EL (cell line): ENCODE measurements around the gene ATP5PD.

ENCODE experiments used
- DNase-seq: peaks from one replicate; pipeline ENCODE4 v3.0.0-alpha.2; 2016

The ATP5PD gene

DNA sequence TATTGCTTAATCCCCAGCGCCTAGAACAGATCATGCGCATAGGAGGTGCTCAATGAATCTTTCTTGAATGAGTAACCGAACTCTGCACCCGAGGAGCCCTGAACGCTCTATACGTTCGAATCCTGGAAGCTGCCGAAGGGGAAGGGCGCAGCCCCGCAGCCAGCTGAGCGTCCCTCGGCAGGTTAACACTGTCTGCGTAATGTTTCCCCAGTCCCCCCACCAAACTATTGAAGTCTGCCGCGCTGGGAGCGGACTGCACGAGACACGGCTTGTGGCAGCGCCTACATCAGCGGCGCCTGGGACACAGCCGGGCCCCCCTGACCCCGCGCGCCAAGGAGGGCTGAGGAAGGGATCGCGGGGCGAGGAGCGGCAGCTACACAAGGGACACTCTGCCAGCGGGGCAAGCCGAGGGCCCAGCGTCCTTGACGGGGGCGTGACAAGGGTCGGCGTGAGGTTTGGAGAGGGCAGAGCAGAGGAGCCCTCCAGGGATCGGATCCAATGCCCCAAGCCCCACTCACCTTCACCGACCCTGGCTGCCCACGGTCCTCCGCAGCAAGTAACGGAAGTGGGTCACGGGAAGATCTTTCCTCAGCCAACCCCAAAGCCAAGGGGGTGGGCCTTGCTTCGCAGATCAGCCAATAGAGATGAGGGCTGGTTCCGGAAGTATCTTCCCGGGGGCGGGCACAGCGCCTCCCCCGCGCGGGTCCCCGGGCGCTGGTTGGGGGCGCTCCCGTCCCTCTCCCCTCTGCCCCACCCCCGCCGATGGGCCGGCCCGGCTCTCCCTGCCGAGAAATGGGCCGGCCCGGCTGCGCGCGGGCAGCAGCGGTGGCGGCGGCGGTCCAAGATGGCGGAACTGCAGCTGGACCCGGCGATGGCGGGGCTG, at the start of gene ATP5PD, which contains the start of gene KCTD2:
Gene ATP5PD (minus strand): TSS at position 563 of the 883 bp plus-strand sequence. CDS start 4,319 bp downstream, outside the sequence.
Gene KCTD2 (plus strand): TSS at position 819 of the 883 bp plus-strand sequence. CDS start 26 bp downstream, at position 845.
- DNase-seq = peak; percentile 98

DNA sequence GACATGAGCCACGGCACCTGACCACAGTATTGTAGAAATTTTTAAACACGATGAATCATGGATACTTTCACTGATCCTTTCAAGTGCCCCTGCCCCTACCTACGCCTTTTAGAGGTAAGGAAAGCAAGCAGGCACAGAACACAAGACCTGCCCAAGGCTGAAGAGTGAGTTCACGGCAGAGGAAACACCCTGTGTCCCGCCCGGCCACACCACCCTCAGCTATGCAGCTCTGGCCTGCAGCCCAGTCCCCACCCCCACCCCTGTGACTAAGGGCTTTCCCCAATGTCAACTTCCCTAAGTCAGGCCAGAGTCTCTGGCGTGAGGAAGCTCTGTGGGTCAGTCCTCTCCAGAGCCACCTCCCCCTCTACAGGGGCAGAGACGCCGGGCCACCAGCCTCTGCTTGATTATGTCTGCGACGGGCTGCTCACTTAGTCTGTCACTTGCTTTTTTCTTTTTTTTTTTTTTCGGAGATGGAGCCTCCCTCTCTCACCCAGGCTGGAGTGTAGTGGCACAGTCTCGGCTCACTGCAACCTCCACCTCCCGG, 49.4 kb upstream of the ATP5PD start:
- DNase-seq = peak; percentile 89

- DNase-seq = no peak
These were observed 48.2 kb upstream of the ATP5PD start for GRCh38 chr17:75094871-75095399.

DNA sequence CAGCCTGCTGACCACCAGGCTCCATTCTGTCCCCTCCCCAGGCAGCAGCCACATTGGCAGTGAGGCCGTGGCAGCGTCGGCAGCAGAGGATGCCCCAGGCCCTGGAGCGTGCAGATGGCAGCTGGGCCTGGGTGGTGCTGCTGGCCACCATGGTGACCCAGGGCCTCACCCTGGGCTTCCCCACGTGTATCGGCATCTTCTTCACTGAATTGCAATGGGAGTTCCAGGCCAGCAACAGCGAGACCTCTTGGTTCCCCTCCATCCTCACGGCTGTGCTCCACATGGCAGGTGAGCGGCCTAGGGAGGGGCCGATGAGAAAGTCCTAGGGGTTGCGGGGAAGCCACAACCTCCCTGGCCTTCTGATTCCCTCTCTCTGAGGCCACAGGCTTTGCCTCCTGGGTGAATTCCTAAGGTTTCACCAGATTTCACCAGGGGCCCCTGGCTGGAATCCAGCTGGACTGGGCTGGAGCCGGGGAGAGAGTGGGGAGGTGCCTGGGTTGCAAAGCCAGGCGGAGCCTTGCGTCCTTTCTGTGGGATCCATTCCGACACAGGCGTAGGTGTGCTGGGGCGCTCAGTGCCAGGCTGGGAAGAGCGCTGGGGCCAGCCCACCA, 46.9 kb upstream of the ATP5PD start:
- DNase-seq = no peak

GRCh38 chr17:75091855-75092327, 45.1 kb upstream of the ATP5PD start:
- no peak for DNase-seq

DNA sequence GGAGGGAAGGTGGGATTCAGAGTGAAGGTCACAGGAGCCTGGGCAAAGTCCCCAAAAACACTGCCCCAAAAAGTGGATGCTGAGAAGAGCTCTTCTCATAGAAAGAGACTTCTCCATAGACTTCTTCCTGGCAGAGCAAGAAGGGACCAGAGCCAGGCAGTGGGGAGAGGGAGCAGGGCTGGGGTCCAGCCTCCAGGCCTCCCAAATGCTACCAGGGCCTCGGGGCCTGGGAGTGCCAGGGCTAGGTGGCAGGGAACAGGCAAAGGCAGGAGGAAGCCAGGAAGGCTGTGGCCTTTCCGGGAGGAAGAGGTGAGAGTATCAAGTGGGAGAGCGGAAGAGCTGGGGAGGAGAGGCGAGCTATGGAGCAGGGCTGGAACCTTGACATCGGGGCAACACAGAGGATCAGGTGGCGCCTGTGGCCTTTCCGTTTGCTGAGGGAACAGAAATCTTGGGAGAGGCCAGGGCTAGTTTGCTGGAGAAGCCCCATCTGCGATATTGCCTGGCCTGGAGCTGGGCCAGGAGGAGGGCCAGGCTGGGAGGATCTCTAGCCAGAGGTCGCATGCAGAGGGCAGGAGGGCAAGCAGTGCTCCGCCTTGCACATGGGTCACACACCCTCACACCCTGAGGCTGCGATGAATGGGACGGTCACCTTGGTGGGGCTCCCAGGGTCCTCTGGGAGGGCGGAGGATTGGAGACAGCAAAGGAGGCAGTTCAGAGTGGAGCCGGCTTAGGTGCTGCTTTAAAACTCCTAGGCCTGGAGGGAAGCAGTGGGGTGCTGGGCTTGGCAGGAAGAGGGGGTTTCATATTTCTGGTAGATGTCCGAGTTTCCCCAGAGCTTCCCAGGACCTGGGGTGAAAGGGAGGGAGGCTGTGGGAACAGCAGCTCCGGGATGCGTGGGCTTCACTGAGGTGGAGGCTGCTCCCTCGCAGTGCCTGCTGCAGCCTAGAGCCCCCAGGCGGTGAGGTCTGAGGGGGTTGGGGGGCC, 44.4 kb upstream of the ATP5PD start:
- DNase-seq = no peak

DNA sequence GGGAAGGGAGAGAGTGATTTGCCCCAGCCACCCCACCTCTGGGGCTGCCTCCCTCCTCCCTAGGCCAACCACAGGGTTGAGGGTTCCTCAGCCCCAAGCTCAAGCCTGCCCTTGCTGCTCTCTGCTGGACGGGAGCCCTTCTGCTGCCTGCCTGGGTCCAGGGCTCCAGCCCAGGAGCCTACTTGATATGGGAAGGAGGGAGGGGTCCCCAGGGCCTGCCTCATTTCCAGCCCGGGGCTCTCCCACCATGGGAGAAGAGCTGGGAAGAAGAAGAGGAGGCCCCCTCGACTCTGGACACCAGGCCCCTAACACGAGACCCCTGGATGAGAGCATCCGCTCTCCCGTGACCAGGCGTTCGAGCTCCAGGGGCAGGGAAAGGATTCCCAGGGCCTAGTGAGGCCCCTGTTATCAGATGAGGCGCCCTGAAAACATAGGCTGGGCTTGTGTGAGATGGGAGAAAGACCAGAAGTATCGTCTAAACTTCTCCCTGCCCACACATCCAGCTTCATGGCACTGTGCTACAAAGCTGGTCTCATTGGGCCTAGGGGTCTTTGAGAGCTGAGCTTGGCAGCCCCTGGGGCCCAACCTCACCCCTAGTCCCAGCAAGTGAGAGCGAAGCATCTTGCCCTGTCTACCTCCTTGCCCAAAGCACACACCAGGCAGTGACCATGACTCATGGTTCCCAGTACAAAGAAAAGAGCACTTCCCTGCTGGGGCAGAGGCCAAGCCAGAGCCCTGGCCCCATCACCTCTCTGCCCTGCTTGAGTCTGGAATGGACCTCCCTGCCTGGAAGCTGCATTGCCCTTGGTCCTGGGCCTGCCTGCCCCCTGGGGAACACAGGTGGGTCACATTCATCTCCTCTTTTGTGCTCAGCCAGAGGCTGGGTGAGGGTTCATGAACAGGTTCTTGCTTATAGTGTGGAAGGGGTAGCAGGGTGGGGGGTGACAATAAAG, 42.0 kb upstream of the ATP5PD start:
- peak; percentile 63 for DNase-seq

DNA sequence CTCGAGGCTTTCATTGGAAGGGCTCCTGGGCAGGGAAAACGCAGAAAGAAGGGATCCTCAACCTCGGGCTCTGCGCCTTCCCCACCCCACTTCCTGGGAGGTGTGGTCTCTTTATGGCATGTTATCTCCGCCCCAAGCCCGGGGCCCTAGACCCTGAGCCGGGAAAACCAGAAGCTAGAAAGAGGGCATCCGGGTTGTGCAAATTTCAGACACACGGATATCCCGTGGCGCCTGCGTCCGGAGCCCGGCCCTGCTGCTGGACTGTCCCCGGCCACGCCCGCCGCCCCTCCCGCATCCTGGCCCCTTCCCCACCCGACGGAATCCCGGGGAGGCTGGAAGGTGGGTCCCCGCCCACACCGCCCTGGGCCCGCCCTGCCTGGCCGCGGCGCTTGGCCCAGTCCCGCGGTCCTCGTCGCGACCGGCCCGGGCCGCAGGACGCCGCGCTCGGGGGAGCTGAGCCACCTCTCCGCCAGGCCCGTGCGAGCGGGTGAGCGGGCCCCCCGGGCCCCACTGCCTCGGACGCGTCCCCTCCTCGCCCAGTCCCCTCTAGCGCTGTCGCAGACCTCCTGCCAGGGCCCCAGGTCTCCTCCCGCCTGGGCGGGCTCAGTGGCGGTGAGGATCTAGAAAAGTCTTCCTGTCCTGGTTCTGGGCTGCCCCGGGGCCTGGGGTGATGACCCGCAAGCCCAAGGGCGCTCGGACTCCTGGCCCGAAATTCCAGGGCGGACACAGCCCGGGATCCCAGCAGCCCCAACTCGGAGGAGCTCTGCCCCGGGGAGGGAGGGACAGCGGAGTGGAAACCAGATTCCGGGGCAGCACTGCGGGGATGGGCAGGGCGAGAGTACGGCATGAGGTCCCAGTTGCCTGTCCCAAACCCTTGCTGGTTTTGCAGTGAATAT, 41.0 kb upstream of the ATP5PD start, which contains the start of gene SLC16A5:
Gene SLC16A5 (plus strand): TSS at position 397 of the 896 bp plus-strand sequence. CDS start 5,683 bp downstream, outside the sequence.
- DNase-seq = peak; percentile 97

GRCh38 chr17:75087182-75087557, 40.4 kb upstream of the ATP5PD start:
- DNase-seq = no peak

DNA sequence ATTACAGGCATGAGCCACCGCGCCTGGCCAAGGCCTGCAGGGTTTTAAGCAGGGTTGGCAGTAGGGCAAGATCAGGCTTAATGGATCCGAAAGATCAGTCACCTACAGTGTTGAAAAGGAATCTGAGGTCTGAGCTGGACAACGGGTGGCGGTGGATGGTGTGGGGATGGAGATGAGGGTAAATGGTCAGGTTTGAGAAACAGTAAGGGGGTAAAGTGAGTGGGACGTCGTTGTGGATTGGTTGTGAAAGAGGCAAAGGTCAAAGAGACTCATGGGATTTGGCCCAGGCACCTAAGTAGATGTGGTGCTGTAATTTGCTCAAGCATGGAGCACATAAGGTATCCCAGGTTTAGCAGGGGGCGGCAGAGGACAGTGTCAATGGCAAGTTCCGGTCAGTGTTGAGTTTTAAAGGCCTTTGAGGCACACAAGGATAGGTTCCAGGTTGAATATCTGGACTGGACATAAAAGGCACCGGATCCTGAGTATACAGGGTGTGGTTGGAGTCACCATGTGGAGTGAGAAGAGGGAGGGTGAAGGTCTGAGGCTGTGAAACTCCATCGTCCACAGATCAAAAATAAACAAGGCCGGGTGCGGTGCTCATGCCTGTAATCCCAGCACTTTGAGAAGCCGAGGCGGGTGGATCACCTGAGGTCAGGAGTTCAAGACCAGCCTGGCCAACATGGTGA, 39.9 kb upstream of the ATP5PD start:
- DNase-seq = no peak

GRCh38 chr17:75084039-75084660, 37.4 kb upstream of the ATP5PD start:
- no peak for DNase-seq

DNA sequence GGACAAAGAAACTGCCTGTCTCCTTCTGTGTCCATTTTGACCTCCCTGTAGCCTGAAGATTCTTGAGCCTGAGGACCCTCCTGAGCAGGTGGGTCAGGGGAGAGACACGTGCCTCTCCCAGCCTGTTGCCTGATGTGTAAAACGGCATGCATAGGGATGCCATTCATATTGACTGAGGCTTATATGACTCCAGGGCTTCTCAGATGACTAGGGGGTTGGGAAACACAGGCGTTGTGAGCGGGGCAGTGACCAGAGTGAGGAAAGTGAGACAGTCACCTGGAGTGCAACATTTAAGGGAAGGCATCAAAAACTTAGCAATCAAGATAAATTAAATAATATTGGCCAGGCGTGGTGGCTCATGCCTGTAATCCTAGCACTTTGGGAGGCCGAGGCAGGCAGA, 35.9 kb upstream of the ATP5PD start:
- DNase-seq = no peak

DNA sequence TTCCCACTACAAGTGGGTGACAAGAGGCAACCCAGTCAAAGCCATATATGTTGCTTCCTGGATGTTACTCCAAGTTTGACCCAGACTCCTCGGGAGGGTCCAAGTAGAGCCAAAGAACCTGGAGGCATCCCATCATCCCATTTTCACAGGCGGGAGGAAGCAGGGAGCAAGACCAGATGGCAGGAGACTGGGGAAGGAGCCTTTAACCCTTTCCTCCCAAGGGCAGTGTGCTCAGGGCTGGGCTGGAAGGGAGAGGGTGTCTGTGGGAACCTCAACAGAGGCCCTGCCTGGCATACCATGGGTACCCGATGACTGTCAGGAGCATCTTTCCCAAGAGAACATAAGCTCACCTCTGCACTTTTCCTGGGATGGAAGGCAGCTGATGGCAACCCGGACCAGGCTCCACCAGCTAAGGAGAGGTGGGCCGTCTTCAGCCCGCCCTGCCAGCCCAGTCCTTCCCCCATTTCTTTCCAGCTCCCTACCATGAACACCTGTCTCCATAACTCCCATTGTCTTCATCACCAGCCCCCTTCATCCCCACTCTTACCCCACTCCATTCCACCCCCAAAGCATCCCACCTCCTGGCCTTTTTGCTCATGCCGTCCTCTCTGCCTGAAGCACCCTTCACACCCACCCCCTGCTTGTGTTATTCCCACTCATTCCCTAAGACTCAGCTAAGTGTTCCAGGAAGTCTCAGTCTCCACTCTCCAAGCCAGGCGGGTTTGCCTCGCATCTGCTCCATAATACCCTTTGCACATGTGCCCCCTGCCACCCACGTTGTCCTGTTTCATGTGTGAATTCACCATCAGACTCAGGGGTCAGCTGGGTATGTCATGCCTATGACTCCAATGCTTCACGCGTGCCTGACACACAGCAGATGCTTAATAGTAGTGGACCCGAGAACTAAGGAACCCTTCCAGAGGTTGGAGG, 35.1 kb upstream of the ATP5PD start:
- DNase-seq = no peak

DNA sequence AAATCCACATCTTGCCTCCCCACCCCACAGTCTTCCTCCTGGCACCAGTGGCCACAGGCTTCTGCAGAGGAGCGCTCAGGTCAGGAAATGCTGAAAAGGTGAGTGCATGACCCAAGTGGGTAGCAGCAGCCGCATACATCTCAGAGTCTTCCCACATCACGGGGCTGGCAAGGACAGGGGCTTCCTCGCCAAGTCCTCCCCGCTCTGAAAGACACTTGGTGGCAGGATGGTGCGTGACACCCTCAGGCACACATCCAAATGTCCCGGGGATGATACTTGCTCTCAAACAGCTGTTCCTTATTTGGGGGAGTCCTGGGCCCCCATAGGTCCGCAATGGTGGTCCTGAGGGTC, 32.2 kb upstream of the ATP5PD start:
- DNase-seq = no peak

- peak; percentile 92 for DNase-seq
These were observed 31.7 kb upstream of the ATP5PD start for GRCh38 chr17:75078284-75079022.

GRCh38 chr17:75077496-75078283, 30.9 kb upstream of the ATP5PD start:
- DNase-seq = no peak
